ENCODE results near the gene SBK1.

Gene SBK1

DNA sequence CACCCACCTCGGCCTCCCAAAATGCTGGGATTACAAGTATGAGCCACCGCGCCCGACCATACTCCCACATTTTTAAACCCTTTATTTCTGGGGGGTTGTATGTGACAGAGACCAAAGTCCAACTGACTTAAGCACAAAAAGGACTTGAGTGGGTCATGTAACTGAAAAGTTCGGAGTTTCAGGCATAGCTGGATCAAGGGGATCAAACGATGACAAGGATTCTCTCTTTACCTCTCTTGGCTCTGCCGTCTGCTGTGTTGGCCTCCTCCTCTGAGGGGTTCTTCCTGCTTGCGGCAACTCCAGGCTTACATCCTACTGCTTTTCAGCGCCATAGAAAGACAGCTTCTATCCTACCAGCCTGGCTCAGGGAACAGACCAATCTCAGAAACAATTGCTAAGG lies 9.2 kb upstream of the SBK1 start:
- no peak for DNase-seq

DNA sequence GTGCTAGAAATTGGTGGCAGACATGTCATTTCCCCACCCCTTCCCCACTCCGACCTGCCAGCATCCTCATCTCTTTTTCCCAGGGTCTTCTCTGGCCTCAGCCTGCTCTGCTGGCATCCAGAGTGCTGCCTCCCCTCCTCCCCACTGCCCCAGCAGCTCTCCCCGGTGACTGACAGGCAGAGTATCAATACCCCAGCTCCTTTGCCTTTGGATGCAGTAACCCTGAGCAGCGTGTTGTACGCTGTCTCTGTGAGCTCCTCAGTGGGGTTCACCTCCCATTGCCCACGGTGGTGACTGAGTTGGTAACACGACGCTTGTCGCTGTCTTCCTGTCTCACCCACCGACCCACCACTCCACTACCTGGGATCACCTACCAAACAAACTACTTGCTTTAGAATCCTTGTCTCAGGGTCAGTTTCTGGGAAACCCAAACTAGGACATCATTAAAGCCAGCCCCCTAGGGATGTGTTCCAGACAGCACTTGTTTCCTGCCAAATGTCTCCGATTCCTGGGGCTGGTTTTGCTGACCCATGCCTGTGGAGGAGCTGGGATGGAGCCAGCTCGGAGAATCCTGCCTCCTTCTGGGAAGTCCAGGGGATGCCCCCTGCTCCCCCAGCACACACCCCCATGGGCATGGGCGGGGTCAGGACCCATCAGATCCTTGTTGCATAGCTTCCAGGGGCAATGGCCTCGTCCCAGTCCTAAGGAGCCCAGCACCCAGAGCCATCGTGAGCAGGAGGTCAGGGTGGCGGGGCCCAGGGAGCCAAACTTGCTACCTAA lies 8.3 kb upstream of the SBK1 start:
- DNase-seq, result peak; percentile 12

DNA sequence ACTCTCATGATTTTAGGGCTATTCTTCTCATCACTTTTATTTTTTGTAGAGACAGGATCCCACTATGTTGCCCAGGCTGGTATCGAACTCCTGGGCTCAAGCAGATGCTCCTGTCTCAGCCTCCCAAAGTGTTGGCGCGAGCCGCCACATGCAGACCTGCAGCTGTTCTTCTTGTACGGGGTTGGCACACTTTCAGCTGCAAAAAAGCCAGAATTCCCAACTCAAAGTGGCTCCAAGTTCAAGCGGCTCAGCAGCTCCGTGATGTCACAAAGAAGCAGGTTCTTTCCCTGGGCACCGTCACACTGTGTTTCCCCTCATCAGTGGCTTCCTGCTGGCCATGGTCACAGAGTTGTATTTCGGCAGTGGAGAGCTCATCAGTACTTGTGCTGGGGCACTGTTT lies 6.7 kb upstream of the SBK1 start:
- no peak for DNase-seq

DNA sequence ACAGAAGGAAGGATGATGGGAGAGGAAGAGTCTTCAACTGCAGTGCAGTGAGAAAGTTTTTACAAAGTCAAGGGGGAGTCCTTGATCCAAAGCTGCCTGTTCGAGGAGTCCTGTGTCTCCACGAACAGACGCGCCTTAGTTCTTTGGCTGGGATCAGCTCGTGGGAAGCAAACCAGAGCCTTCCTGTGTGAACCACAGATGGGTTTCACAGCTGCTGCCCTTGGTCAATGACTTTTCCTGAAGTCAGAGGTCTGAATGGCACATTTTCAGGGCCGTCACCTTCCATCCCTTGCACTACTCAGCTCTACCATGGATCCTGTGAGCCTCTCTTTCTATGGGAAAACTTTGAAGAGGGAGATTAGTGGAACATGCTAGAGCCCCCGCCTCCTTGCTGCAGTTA lies 4.2 kb upstream of the SBK1 start:
- DNase-seq, result no peak

DNA sequence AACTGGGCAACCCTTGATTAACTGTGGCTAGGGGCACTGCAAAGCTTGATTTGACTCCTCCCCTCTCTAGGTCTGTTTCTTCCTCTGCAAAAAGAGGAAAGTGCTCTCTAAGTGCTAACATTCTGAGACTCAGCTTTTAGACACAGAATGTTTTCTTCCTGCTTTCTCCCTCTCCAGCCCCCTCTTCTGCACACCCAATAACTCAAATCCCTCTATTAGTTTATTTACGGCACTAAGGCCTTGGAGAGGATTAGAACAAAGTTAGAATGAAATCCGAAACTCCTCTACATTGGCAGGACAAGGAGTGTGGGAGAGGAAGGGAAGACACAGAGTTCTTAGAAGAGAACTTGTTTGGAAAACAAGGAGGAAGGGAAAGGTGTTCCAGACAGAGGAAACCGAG lies 3.3 kb upstream of the SBK1 start:
- DNase-seq, result no peak

DNA sequence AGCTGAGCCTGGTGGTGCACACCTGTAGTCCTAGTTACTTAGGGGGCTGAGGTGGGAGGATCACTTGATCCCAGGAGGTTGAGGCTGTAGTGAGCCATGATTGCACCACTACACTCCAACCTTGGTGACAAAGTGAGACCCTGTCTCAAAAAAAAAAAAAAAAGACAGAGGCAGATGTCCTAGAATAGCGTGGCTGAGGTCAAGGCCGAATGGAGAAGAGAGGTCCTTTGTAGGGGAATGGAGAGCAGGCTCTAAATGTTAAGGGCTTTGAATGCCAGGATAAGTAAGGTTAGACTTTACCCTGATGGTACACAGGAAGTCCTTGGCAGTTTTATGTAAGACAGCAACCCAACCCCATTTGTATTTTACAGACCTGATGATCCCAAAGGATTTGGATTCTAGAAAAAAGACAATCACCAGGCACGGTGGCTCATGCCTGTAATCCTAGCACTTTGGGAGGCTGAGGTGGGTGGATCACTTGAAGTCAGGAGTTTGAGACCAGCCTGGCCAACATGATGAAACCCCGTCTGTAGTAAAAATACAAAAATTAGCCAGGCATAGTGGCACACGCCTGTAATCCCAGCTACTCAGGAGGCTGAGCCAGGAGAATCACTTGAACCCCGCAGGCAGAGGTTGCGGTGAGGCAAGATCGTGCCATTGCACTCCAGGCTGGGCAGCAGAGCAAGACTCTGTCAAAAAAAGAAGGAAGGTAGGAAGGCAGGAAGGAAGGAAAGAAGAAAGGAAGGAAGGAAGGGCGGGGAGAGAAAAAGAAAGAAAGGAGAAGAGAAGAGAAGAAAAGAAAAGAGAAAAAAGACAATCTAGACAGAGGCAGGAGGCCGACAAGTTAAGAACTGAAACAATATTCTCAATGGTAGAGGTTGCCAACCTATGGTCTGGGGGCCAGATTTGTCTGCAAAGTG lies 2.1 kb upstream of the SBK1 start:
- no peak for DNase-seq

- no peak for DNase-seq
Observed at GRCh38 chr16:28290859-28291254, 1.5 kb upstream of the SBK1 start.

DNA sequence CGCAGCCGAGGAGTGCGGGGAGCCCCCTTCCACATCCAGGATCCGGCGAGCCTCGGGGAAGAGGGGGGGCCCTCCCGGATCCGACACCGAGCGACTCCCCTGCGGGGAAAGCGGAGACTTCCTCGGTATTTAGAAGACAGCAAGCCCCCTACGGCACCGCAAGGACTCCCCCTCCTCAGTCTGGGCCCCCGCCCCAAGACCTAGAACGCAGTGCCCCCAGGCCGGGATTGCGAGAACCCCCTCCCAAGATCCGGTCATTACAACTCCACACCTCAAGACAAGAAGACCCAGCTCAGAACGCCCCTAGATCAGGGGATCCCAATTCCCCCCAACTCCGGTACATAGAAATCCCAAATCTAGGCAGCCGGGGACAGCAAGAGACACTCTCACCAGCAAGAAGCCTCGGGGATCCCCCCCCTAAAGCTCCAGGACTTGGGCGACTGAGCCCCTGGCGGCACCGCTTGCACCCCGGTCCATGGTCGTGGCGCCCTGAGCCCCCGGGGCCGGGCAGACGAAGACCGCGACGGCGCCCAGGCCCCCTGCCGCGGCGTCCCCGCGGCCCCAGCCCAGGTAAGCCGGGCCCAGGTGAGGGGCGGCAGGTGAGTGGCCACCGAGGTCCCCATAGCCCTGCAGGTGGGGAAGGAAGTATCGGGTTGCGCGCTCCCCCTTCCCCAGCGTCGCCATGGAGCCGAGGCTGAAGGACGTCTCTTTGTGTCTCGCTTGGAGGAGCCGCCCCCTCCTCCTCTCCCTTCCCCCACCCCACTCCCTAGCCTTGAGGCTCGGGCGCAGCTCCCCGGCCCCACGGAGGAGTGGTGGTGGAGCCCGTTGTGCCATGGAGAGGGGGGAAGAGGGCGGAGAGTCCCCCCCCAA lies 641 bp downstream of the SBK1 start:
- peak; percentile 95 for DNase-seq

DNA sequence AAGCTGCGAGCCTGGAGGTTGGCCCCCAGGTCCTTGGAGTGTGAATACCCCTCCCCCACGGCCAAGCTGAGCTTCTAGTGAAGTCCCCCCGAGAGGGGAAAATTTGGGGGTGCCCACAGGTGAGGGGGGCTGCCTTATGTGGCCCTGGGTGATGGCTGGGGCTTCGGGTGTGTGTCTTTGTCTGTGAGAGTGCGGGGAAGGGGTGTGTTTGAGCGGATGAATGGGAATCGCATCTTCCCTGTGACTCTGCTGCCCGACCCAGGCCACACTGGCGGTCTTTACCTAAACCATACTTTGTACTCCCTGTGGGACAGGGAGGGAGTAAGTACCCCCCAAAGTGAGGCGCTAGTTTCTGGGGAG lies 1.3 kb downstream of the SBK1 start:
- peak; percentile 51 for DNase-seq

DNA sequence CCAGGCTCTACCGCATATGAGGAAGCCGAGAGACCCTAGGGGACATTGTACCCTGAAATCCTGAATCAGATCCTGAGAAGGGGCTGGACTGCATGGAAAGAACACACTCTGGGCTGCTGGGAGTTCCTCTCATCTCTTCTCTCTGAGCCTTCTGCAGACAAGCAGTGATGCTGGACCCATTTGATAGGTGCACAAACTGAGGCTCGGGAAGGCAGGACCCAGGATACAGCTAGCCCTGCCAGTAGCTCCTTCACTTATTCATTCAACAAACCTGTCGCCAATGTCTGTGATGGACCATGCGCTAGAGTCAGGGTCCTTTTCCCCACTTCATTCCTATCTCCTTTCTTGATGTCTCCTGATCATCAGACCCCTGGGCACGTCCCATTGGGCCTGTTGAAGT lies 1.9 kb downstream of the SBK1 start:
- peak; percentile 26 for DNase-seq

GRCh38 chr16:28295276-28295675 lies 3.0 kb downstream of the SBK1 start:
- no peak for DNase-seq

DNA sequence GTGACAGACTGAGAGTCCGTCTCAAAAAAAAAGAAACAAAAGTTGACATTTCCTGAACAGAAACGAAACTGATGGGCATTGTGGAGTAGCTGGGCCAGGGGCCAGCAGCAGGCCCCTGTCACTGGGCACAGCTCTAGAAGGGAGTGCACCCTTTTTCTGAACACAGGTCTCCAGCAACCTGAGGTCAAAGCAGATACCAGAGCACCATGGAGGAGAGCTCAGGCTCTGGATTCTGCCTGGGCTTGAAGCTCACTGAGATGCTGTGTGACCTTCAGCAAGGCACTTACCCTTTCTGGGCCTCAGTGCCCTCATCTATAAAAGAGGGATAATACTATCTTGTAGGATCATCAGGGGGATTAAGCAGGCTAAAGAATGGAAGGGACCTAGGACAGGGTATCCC lies 5.0 kb downstream of the SBK1 start:
- DNase-seq, result no peak

DNA sequence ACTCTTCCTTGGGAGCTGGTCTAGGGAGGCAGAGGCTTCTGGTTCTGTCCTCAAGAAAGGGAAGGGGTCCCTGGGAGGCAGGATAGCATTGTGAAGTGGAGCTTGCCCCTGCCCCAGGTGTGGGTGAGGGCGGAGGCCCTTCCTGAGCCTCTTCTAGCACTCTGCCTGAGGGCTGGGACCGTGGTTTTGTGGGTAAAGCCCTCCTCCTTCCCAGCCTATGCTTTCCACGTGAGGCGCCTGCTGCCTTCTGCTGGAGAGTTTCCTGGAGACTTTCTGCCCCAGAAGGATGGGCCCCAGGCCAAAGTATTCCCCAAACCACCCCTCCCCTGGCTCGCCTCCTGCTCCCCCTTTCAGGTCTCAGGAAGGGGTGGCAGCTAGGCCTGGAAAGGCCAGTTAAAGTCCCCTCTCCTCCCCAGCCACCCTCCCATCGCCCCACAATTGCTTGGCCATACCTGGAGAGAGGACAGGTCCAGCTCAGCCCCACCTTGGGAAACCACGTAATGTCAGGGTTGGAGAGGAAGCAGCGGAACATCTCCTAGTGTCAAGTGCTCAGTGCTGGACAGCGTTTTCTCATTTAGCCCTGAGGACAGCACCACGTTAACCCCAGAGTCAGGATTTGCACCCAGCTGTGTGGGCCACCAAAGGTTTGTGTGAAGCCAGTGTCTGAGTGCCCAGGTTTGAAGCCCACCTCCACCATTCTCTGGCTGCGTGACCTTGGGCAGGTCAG lies 5.6 kb downstream of the SBK1 start:
- DNase-seq, result no peak

GRCh38 chr16:28298511-28298878 lies 6.2 kb downstream of the SBK1 start:
- no peak for DNase-seq

- no peak for DNase-seq
Observed at GRCh38 chr16:28300327-28300726, 8.0 kb downstream of the SBK1 start.

GRCh38 chr16:28301154-28301553 lies 8.8 kb downstream of the SBK1 start:
- no peak for DNase-seq

- DNase-seq, result no peak
Observed at GRCh38 chr16:28301620-28302019, 9.3 kb downstream of the SBK1 start.

DNA sequence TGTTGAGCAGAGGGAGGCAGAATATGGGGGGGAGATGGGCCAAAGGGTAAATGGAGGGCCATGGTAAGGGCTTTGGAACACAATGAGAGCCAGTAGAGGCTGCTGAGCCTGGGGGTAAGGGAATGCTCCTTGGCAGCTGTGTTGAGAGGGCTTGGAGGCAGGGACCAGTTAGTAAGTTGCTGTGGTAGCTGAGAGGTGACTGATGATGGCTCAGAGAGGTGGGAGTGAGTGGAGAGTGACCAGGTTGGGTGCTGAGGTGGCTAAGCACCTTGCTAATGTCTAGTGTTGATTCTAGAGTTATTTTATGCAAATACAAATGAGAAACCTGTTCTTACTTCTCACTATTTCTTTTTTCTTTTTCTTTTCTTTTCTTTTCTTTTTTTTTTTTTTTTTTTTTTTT lies 10.8 kb downstream of the SBK1 start:
- DNase-seq, result no peak

GRCh38 chr16:28304214-28304613 lies 11.9 kb downstream of the SBK1 start:
- no peak for DNase-seq

DNA sequence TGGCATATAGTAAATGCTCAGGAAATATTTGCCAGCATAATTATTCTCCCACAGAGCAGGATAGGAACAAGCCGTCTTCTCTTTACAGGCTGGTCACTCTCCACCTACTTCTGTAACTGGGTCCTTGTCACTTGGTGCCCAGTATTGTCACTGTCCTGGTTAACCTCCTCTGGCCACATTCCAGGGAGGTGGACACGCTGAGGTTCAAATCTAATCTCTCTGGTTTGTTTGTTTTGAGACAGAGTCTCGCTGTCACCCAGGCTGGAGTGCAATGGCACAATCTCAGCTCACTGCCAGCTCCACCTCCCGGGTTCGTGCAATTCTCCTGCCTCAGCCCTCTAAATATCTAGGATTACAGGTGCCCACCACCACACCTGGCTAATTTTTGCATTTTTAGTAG lies 15.6 kb downstream of the SBK1 start:
- DNase-seq, result no peak

GRCh38 chr16:28308794-28309584 lies 16.7 kb downstream of the SBK1 start:
- no peak for DNase-seq

GRCh38 chr16:28309811-28310311 lies 17.5 kb downstream of the SBK1 start:
- DNase-seq, result no peak
